Ureter (tissue), 1 donor: Measurements from ENCODE around the gene VN1R4. TPM values are rescaled to one million over a fixed set of nuclear protein-coding genes. Genes with fewer than 3 reads are reported as not detected.
"Not testable (repeated sequence)": the region's sequence is repeated elsewhere in the genome, so short reads cannot be mapped to it uniquely, and the experiment has no call there.

Experiments used
- DNase-seq: peaks from one replicate; pipeline ENCODE4 v3.0.0-alpha.2; 2020; ENCODE audit warnings: low spot score
- total RNA-seq: library from RNA; stranded (reverse); gene quantifications from one replicate; pipeline ENCODE4 v1.2.4, GENCODE V29; 2023
- donor health status: DM: yes; HTN: yes; CAD: no.

The VN1R4 gene, protein sequence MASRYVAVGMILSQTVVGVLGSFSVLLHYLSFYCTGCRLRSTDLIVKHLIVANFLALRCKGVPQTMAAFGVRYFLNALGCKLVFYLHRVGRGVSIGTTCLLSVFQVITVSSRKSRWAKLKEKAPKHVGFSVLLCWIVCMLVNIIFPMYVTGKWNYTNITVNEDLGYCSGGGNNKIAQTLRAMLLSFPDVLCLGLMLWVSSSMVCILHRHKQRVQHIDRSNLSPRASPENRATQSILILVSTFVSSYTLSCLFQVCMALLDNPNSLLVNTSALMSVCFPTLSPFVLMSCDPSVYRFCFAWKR
- not detected for total RNA-seq

GRCh38 chr19:53267623-53268022, at the start of gene VN1R4:
Gene VN1R4 (minus strand): TSS chr19:53267723. CDS start chr19:53267665, 58 bp downstream.
- DNase-seq = not testable (repeated sequence)

DNA sequence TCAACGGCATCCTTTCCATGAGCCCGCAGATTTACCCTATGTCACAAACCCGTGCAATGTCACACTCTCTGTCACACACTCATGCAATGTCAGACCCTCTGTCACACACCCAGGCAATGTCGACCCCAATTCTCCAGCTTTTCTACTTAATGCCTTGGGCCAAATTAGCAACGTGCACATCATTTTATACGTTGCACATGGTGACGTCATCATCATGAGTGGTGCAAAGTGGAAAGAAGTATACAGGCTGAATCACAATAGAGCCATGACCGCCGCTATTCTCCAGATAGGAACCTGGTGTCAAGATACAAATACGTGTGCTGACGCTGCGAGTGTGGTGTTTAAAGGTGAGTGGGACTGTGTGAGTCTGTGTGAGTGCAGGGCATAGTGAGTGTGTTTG, 44.4 kb upstream of the VN1R4 start:
- no peak for DNase-seq

GRCh38 chr19:53311044-53311443, 43.5 kb upstream of the VN1R4 start:
- no peak for DNase-seq

DNA sequence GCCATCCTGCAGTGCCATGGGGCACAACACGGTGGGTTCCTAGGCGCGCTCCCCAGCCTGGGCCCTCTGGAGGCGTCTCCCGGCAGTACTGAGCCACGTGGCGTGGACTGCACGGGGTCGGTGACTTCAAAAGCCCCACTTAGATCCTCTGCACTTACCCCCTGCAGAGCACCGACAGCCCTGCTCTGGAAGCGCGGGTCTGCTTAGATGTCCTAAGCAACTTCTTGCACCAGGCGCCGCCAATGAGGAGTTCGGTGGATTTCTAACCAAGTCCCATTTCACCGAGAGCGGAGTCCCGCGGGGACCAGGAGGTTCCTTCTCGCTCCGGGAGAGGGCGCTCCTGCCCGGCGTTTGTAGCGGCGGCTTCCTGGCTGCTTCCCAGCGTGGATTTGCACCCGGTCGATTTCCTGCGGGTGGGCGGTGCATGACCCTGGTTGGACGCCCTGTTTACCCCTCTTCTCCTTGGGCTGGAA, 40.9 kb upstream of the VN1R4 start:
- DNase-seq = no peak

GRCh38 chr19:53301341-53301740, 33.8 kb upstream of the VN1R4 start:
- not testable (repeated sequence) for DNase-seq

- DNase-seq = no peak
These were observed 27.4 kb upstream of the VN1R4 start for GRCh38 chr19:53294786-53295441.

DNA sequence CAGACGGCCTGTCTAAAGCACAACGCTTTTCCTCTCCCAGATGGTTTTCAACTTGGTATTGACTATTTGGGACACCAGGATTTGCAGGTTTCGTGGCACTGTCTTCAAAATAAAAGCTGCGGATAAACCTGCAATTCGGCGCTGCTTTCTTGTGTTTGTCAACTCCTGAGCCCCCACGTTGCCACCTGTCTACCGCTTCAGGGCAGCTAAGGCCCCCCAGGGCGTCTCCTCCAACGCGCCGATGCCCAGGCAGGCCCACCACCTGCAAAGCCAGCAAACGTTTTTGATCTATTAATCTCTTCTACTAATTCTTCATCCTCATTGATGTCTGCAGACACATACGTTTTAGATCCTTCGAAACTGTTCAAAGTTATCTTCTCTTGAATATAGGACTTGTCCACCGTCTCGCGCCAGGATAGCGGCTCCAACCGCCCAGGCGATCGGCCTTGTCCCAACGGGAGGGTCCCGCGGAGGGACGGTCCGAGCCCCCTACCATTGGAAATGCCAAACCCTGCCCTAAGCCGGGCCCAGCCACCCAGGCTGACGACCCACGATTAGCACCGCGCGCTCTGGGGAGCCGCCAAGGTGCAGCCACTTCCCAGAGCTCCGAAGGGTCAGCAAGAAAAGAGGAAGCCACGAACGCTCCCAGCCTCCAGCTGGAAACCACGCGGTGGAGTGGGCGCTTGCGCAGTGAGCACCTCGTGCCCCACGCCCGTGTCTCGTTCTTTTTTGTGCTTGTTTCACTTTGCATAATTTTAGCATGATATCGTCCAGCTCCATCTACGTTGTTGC, 23.4 kb upstream of the VN1R4 start:
- DNase-seq = no peak

DNA sequence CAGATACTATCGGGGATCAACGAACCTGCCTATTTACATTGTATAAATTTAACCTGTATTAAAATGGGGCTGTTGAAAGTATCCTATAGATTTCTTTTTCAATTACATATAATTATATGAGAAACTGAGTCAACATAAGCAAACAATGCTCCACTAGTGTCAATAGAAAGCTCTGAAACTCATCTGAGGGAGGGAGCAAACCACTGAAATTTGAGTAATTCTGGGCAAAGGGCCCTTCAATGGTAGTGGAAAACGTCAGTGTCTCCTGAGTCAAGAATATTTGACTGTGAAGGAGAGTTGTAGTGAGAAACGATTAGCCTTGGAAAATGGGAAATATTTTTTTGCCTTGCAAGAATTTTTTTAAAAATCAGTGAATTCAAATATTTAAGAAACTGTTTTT, 17.6 kb upstream of the VN1R4 start:
- DNase-seq = no peak

- DNase-seq = not testable (repeated sequence)
These were observed 14.4 kb upstream of the VN1R4 start for GRCh38 chr19:53281947-53282346.

GRCh38 chr19:53275480-53275879, 8.0 kb upstream of the VN1R4 start:
- no peak for DNase-seq

- DNase-seq = no peak
These were observed 4.5 kb upstream of the VN1R4 start for GRCh38 chr19:53272044-53272443.

DNA sequence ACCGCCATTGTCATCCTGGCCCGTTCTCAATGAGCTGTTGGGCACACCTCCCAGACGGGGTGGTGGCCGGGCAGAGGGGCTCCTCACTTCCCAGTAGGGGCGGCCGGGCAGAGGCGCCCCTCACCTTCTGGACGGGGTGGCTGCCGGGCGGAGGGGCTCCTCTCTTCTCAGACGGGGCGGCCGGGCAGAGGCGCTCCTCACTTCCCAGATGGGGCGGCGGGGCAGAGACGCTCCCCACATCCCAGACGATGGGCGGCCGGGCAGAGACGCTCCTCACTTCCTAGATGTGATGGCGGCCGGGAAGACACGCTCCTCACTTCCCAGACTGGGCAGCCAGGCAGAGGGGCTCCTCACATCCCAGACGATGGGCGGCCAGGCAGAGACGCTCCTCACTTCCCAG, 2.3 kb upstream of the VN1R4 start:
- DNase-seq = not testable (repeated sequence)

DNA sequence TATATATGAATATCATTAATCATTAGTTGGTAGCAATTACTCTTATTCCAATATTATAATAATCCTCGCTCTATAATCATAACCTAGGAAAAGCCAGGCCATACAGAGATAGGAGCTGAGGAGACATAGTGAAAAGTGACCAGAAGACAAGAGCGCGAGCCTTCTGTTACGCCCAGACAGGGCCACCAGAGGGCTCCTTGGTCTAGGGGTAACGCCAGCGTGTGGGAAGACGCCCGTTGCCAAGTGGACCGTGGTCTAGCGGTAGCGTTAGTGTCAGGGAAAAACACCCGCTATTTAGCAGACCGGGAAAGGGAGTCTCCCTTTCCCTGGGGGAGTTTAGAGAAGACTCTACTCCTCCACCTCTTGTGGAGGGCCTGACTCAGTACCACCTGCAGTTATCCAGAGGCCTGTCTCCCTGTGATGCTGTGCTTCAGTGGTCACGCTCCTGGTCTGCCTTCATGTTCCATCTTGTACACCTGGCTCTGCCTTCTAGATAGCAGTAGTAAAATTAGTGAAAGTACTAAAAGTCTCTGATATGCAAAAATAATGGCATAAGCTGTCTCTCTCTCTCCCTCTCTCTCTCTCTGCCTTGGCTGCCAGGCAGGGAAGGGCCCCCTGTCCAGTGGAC, 9.7 kb downstream of the VN1R4 start, which contains the start of gene VN1R2:
VN1R2 (plus strand) TSS at position 578 of the 628 bp plus-strand sequence. CDS start 84 bp downstream, outside the sequence.
- DNase-seq = not testable (repeated sequence)

- DNase-seq = peak; percentile 95
These were observed 12.8 kb downstream of the VN1R4 start, which contains the start of gene ZNF677 for GRCh38 chr19:53254411-53255341. Gene ZNF677 (minus strand): TSS chr19:53254873. CDS start chr19:53251550, 3,323 bp downstream.

DNA sequence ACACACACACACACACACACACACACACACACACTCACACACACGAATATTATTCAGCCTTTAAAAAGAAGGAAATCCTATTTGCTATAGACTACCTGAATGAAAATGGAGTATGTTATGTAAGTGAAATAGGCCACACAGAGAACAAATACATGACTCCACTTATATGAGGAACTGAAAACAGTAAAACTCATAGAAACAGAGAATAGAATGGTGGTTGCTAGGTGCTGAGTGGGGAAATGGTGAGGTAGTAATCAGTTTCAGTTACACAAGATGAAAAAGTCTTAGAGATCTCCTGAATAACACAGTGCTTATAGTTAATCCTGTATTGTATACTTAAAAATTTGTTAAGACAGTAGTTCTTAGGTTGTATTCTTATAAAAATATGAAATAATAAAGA, 21.0 kb downstream of the VN1R4 start:
- DNase-seq = no peak

DNA sequence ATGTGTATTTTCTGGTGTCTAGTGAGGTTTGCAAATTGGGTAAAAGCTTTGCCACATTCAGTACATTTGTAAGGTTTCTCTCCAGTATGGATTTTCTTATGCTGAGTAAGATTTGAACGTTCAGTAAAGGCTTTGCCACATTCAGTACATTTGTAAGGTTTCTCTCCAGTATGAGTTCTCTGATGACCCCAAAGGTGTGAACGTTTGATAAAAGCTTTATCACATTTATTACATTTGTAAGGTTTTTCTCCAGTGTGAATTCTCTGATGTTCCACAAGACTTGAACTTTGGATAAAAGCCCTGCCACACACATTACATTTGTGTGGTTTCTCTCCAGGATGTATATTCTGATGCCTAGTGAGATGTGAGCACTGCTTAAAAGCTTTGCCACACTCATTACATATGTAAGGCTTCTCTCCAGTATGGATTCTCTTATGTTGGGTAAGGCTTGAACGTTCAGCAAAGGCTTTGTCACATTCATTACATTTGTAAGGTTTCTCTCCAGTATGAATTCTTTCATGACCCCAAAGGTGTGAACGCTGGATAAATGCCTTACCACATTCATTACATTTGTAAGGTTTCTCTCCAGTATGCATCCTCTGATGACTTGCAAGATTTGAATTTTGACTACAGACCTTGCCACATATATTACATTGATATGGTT, 30.3 kb downstream of the VN1R4 start:
- no peak for DNase-seq

- no peak for DNase-seq
These were observed 42.9 kb downstream of the VN1R4 start for GRCh38 chr19:53224606-53225005.

DNA sequence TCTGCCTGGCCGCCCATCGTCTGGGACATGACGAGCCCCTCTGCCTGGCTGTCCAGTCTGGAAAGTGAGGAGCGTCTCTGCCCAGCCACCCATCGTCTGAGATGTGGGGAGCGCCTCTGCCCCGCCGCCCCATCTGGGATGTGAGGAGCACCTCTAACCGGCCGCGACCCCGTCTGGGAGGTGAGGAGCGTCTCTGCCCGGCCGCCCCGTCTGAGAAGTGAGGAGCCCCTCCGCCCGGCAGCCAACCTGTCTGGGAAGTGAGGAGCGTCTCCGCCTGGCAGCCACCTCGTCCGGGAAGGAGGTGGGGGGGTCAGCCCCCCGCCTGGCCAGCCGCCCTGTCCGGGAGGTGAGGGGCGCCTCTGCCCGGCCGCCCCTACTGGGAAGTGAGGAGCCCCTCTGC, 44.8 kb downstream of the VN1R4 start:
- not testable (repeated sequence) for DNase-seq
